WI38 (cell line): ENCODE data around the gene DPYSL5.
"Not testable (repeated sequence)": the region's sequence is repeated elsewhere in the genome, so short reads cannot be mapped to it uniquely, and the experiment has no call there.

Source experiments
- H3K4me3 ChIP-seq: 2 replicates; pipeline ENCODE4 v1.5.1; 2011; ENCODE audit warnings: low read depth, mild to moderate bottlenecking, control low read depth, low read length
- TF ChIP-seq, protein P1 (sequence below): IDR thresholded peaks from 2 replicates; pipeline ENCODE4 v1.5.1; 2012; ENCODE audit warnings: low read depth, mild to moderate bottlenecking, control low read depth, low read length

Gene DPYSL5

DNA sequence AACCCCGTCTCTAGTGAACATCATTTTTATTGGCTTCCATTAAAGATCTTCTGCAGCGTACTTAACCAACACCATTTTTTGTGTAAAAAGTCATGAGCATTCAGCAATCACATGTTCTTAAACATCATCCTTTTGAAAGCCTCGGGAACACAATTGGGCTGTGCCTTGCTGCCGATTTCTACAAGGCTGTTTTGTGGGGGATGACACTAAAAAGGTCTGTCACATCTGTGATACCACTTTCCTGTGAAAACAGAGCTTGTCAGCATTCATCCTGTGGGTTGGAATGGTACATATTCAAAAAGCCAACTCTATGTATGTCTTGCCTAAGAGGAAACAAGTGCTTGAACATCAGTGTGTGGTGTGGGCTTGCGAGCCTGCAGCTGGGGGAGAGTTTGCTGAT lies 73.4 kb downstream of the DPYSL5 start:
- TF ChIP-seq, protein P1, sequence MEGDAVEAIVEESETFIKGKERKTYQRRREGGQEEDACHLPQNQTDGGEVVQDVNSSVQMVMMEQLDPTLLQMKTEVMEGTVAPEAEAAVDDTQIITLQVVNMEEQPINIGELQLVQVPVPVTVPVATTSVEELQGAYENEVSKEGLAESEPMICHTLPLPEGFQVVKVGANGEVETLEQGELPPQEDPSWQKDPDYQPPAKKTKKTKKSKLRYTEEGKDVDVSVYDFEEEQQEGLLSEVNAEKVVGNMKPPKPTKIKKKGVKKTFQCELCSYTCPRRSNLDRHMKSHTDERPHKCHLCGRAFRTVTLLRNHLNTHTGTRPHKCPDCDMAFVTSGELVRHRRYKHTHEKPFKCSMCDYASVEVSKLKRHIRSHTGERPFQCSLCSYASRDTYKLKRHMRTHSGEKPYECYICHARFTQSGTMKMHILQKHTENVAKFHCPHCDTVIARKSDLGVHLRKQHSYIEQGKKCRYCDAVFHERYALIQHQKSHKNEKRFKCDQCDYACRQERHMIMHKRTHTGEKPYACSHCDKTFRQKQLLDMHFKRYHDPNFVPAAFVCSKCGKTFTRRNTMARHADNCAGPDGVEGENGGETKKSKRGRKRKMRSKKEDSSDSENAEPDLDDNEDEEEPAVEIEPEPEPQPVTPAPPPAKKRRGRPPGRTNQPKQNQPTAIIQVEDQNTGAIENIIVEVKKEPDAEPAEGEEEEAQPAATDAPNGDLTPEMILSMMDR: no peak

DNA sequence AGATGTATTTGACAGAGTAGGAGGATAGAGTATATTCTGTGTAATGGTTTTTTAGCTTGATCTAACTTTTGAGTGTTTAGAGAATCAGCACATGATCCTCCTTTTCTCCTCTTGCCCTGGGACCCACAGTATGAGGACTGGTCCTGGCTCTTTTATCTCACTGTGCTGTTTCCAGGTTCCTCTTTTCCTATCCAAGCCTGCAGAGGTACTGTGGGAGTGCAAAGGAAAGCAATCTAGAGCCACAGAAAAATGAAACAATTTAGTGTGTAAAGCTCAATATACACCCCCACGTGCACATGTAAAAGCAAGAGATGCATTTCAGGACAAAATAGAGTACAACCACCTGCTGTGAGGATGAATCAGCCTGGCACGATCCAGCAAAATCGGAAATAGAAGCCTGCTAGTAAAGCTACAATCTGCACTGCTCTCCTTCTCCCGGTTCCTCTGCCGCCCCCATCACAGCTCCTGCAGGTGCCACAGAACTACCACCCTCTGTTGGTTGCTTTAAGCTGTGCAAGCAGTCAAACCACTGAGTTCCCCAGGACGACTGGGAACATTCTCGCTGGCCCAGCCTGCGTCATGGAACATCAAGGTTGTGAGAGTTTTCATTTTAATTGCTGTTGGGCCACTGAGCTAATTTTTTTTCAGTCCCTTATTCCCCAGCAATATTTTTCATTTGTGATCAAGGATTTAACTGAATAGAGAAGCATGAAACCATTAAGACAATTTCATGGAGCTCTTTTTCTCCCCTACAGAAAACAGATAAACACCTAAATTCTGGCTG lies 74.7 kb downstream of the DPYSL5 start:
- TF ChIP-seq, protein P1: peak; percentile 34
- H3K4me3 ChIP-seq: no peak overlapping the region

More for the DNA sequence above, 73.4 kb downstream of the DPYSL5 start:
- H3K4me3 ChIP-seq: no peak overlapping the region

DNA sequence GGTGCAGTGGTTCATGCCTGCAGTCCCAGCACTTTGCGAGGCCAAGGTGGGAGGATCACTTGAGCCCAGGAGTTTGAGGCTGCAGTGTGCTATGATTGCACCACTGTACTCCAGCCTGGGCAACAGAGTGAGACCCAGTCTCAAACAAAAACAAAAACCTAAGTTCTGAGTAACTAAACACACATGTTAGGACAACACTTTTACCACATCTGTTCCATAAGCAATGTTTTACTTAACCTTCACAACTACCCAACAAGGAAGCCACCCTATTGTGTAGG lies 75.2 kb downstream of the DPYSL5 start:
- H3K4me3 ChIP-seq: not testable (repeated sequence)

DNA sequence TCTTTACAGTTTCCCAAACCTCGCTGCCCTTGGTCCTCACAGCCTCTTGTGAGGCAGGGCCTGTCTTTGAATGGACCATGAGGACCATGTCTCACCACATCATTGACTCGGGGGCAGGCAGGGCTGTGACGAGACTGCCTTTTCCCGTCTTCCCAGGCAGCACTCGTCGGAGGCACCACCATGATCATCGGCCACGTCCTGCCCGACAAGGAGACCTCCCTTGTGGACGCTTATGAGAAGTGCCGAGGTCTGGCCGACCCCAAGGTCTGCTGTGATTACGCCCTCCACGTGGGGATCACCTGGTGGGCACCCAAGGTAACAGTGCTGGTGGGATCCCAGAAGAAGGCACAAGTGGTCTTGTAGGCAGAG lies 76.8 kb downstream of the DPYSL5 start:
- TF ChIP-seq, protein P1: no peak

DNA sequence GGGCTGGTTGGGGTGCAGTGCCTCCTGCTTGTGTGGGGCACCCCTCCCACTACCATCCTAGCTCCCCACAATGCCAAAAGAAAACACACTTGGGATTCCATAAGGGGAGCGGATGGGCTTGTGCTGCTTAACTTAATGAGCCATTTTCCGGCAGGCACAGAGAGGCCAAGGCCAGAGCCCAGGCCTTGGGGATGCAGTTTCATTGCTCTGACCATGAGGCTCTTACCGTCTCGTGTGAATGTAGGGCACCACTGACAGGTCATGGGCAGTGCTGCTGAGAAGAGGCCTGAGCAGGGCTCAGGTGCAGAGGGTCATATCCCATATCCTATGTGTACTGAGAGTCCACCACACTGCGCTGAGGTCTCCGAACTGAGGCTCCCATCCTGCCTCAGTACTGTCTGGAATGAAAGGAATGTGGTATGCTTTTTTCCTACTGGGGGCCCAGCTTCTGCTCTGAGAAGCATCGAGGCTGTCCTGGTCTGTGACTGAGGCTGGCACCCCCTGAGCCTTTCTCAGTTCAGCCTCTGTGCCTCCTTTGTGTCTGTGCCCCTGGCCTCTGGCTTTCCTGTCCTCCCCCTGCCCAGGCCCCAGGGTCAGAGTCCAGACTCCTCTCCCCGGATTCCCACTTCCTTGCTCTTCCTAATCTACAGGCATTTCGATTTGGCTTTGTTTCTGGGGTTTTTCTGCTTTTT lies 77.3 kb downstream of the DPYSL5 start:
- TF ChIP-seq, protein P1: no peak
- no peak overlapping the region for H3K4me3 ChIP-seq

More for the DNA sequence above, 76.8 kb downstream of the DPYSL5 start:
- no peak overlapping the region for H3K4me3 ChIP-seq

DNA sequence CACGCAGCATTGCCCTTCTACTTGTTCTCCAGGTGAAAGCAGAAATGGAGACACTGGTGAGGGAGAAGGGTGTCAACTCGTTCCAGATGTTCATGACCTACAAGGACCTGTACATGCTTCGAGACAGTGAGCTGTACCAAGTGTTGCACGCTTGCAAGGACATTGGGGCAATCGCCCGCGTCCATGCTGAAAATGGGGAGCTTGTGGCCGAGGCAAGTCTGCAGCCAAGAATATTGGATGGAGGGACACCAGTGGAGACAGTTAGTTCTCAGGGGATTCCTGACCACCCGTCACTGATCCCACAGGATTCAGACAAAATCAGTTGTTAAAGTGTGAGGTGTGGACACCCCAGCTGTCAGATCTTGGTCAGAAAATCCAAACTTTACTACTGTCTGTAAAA lies 79.3 kb downstream of the DPYSL5 start:
- TF ChIP-seq, protein P1: no peak
- no peak overlapping the region for H3K4me3 ChIP-seq

DNA sequence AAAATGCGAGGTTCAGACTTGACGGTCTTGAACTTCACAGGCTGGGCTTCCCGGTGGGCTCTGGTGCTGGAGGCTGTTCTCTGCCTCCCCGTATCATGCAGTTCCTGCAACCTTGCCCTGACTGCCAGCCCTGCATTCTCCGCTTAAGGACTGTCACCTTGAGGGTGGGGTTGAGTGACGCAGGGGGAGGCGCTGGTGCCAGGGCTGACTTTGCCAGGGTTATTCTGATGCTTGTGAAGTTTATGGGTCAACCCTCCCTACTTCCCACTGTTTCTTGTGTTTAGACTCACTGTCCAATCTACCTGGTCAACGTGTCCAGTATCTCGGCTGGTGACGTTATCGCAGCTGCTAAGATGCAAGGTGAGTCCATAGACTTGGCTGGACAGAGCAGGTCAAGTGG lies 85.0 kb downstream of the DPYSL5 start:
- TF ChIP-seq, protein P1: no peak
- no peak overlapping the region for H3K4me3 ChIP-seq
